HCT116 (cell line): Measurements from ENCODE around the gene OPRPN. TPM values are rescaled to one million over a fixed set of nuclear protein-coding genes. Genes with fewer than 3 reads are reported as not detected.

ENCODE experiments used
- ATAC-seq: fragments of 200-7000 bp; cut with Tn5 transposase; 2 replicates; pipeline ENCODE4 v1.9.1; 2020; ENCODE audit warnings: mild to moderate bottlenecking, moderate library complexity
- BruUV-seq: library from RNA; stranded (reverse); fragments of 400-500 nt; replicated peaks from 2 replicates; lab custom pipeline; 2021; lab: Mats Ljungman, UMichigan
- CTCF ChIA-PET: fragments of 300-600 bp; sonication (Branson Sonifier 250); formaldehyde crosslinking; loops from one replicate; lab custom pipeline; 2021; ENCODE audit warnings: antibody characterized with exemption; lab: Charles Lee
- POLR2A ChIA-PET: fragments of 300-600, 350-600 bp; sonication (Branson Sonifier 250); formaldehyde crosslinking; loops from one replicate; lab custom pipeline; 2021; ENCODE audit warnings: antibody characterized with exemption; lab: Charles Lee
- RAD21 ChIA-PET, 2 experiments: fragments of 300-600 bp; sonication (Branson Sonifier 250); formaldehyde crosslinking; loops; one replicate each; lab custom pipeline; 2023; ENCODE audit warnings: low total read pairs in 2 of 2; ENCODE audit not compliant: uncharacterized antibody in 2 of 2, unreplicated experiment in 2 of 2, low non-redundant PET in 1 of 2; lab: Charles Lee
- DNase-seq: peaks from one replicate; pipeline ENCODE4 v3.0.0-alpha.2; 2010; ENCODE audit warnings: low read depth, low spot score
- H2AFZ ChIP-seq: fragments of 200-600 bp; shearing (Covaris generic), sonication (generic); 2 replicates; pipeline ENCODE4 v1.6.1; 2017; ENCODE audit warnings: low read depth, mixed run types, mixed read lengths, antibody characterized with exemption, low read length; ENCODE audit not compliant: poor library complexity, severe bottlenecking
- H3K27ac ChIP-seq: 2 replicates; pipeline ENCODE4 v1.5.1; 2012; ENCODE audit warnings: low read depth, low read length
- H3K27me3 ChIP-seq: fragments of 200-600 bp; sonication (generic); 2 replicates; pipeline ENCODE4 v1.6.1; 2016; ENCODE audit warnings: mixed run types, low read length, mixed read lengths; ENCODE audit not compliant: insufficient read depth
- H3K36me3 ChIP-seq, 2 experiments: fragments of 200-500 bp in 1 of 2; fragments of 200-600 bp in 1 of 2; sonication (Bioruptor generic) in 1 of 2; sonication (generic) in 1 of 2; 2 replicates each; pipeline versions ENCODE4 v1.5.1 to v1.6.1; 2014 to 2016; ENCODE audit warnings: low read length in 2 of 2, inconsistent platforms in 1 of 2, mixed read lengths in 1 of 2, mixed run types in 1 of 2; ENCODE audit not compliant: insufficient read depth in 2 of 2, control insufficient read depth in 1 of 2
- H3K4me1 ChIP-seq, 2 experiments: fragments of 200-600 bp in 1 of 2; sonication (generic) in 1 of 2; 2 replicates each; pipeline versions ENCODE4 v1.5.1 to v1.6.1; 2012 to 2017; ENCODE audit warnings: low read length in 2 of 2, inconsistent platforms in 1 of 2, mild to moderate bottlenecking in 1 of 2, mixed read lengths in 1 of 2, mixed run types in 1 of 2, moderate library complexity in 1 of 2; ENCODE audit not compliant: insufficient read depth in 2 of 2, control insufficient read depth in 1 of 2
- H3K4me2 ChIP-seq: fragments of 200-600 bp; sonication (generic); 2 replicates; pipeline ENCODE4 v1.6.1; 2017; ENCODE audit warnings: mixed run types, low read length, mixed read lengths
- H3K4me3 ChIP-seq, 2 experiments: fragments of 200-600 bp in 1 of 2; sonication (generic) in 1 of 2; replicated peaks in 1 of 2; 2 replicates each; pipeline ENCODE4 v1.5.1; 2011 to 2016; ENCODE audit warnings: low read length in 2 of 2, control low read depth in 1 of 2, low read depth in 1 of 2, mild to moderate bottlenecking in 1 of 2, mixed read lengths in 1 of 2, mixed run types in 1 of 2
- H3K79me2 ChIP-seq: fragments of 200-600 bp; sonication (generic); 2 replicates; pipeline ENCODE4 v1.6.1; 2017; ENCODE audit warnings: mild to moderate bottlenecking, mixed run types, low read length, moderate library complexity, mixed read lengths; ENCODE audit not compliant: insufficient read depth
- H3K9ac ChIP-seq: fragments of 200-600 bp; sonication (generic); 2 replicates; pipeline ENCODE4 v1.6.1; 2016; ENCODE audit warnings: low read length, mixed read lengths
- H3K9me2 ChIP-seq: fragments of 200-600 bp; sonication (generic), shearing (Covaris generic); 2 replicates; pipeline ENCODE4 v1.6.1; 2017; ENCODE audit warnings: mixed run types, mild to moderate bottlenecking, moderate library complexity; ENCODE audit not compliant: insufficient read depth
- H3K9me3 ChIP-seq, 2 experiments: fragments of 200-500 bp in 1 of 2; fragments of 200-600 bp in 1 of 2; sonication (Bioruptor generic) in 1 of 2; sonication (generic) in 1 of 2; 2 replicates each; pipeline ENCODE4 v1.6.1; 2014 to 2017; ENCODE audit warnings: low read length in 2 of 2, mixed read lengths in 2 of 2, inconsistent platforms in 1 of 2, low read depth in 1 of 2, mild to moderate bottlenecking in 1 of 2, mixed run types in 1 of 2, moderate library complexity in 1 of 2; ENCODE audit not compliant: control insufficient read depth in 1 of 2, insufficient read depth in 1 of 2
- H4K20me1 ChIP-seq: fragments of 200-600 bp; sonication (generic), shearing (Covaris generic); 2 replicates; pipeline ENCODE4 v1.6.1; 2017; ENCODE audit warnings: mixed run types, mild to moderate bottlenecking, moderate library complexity; ENCODE audit not compliant: insufficient read depth
- ATF3 ChIP-seq: IDR thresholded peaks from 2 replicates; pipeline ENCODE4 v1.6.1; 2012
- ELF1 ChIP-seq: IDR thresholded peaks from 2 replicates; pipeline ENCODE4 v1.6.1; 2012; ENCODE audit warnings: low read depth, borderline replicate concordance
- RAD21 ChIP-seq: IDR thresholded peaks from 2 replicates; pipeline ENCODE4 v1.6.1; 2012; ENCODE audit warnings: low read depth, mild to moderate bottlenecking
- REST ChIP-seq: IDR thresholded peaks from 2 replicates; pipeline ENCODE4 v1.6.1; 2012; ENCODE audit warnings: low read depth
- SIN3A ChIP-seq: IDR thresholded peaks from 2 replicates; pipeline ENCODE4 v1.6.1; 2012; ENCODE audit warnings: low read depth
- SP1 ChIP-seq: IDR thresholded peaks from 2 replicates; pipeline ENCODE4 v1.6.1; 2012; ENCODE audit warnings: low read depth
- intact Hi-C: fragments of 100-400 bp; cut with micrococcal nuclease; formaldehyde crosslinking; loops from 2 replicates; pipeline ENCODE4 v1.10.0; 2022
- total RNA-seq: library from RNA; stranded (reverse); gene quantifications from one replicate; pipeline ENCODE4 v1.2.1, GENCODE V29; 2021; ENCODE audit not compliant: unreplicated experiment
- TF ChIP-seq, protein P1 (sequence below): IDR thresholded peaks from 2 replicates; pipeline ENCODE4 v1.6.1; 2011; ENCODE audit warnings: mild to moderate bottlenecking, low read length, moderate library complexity; ENCODE audit not compliant: insufficient replicate concordance; ENCODE audit errors: extremely low read depth
- TF ChIP-seq, protein P2 (sequence below), 3 experiments: fragments of 200-600 bp in 1 of 3; sonication (generic) in 1 of 3; IDR thresholded peaks in 2 of 3; conservative IDR thresholded peaks in 1 of 3; 2 replicates each; pipeline ENCODE4 v1.5.1; 2012 to 2017; ENCODE audit warnings: low read depth in 2 of 3, low read length in 2 of 3, antibody characterized with exemption in 1 of 3, borderline replicate concordance in 1 of 3, control low read depth in 1 of 3, mild to moderate bottlenecking in 1 of 3, mixed read lengths in 1 of 3, mixed run types in 1 of 3, moderate library complexity in 1 of 3; ENCODE audit not compliant: insufficient read depth in 1 of 3

OPRPN gene
- total RNA-seq, 1 experiment from 2014 or later, result not detected

DNA sequence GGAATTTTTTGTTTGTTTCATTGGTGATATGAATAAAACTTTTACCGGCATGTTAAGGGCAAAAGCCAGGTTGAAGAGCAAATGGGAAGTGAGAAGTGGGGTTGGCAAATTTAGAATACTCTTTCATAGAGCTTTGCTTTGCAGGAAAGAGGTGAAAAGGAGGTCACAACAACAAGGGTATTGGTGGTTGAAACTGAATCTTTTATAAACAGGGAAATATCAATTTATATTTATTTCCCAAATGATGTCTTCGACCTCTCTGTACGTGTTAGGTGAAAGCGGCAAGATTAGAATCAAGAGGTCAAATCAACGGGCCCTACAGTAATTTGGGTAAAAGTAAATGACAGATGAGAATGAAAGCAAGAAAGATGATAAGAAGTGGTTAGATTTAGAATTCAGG is 33.7 kb upstream of the OPRPN start:
- ChIA-PET POLR2A (no interaction called here), CTCF (no interaction called here), RAD21 (no interaction called here)
- BruUV-seq, result no TSS peak
- Histone ChIP-seq H3K9ac (no peak overlapping the region), H2AFZ (no peak overlapping the region), H3K9me3 (no peaks in the 10 kb centered on the region), H4K20me1 (no peaks in the 10 kb centered on the region), H3K4me1 (no peaks in the 10 kb centered on the region), H3K4me3 (no peak overlapping the region), H3K9me2 (no peaks in the 10 kb centered on the region), H3K4me2 (no peak overlapping the region), H3K79me2 (no peaks in the 10 kb centered on the region), H3K27me3 (no peaks in the 10 kb centered on the region), H3K27ac (no peak overlapping the region), H3K36me3 (no peaks in the 10 kb centered on the region)
- ATAC-seq, result no peak
- TF ChIP-seq RAD21 (no peak), SP1 (no peak), REST (no peak), ATF3 (no peak), ELF1 (no peak), SIN3A (no peak)
- TF ChIP-seq, protein P1, sequence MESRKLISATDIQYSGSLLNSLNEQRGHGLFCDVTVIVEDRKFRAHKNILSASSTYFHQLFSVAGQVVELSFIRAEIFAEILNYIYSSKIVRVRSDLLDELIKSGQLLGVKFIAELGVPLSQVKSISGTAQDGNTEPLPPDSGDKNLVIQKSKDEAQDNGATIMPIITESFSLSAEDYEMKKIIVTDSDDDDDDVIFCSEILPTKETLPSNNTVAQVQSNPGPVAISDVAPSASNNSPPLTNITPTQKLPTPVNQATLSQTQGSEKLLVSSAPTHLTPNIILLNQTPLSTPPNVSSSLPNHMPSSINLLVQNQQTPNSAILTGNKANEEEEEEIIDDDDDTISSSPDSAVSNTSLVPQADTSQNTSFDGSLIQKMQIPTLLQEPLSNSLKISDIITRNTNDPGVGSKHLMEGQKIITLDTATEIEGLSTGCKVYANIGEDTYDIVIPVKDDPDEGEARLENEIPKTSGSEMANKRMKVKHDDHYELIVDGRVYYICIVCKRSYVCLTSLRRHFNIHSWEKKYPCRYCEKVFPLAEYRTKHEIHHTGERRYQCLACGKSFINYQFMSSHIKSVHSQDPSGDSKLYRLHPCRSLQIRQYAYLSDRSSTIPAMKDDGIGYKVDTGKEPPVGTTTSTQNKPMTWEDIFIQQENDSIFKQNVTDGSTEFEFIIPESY, result no peak
- TF ChIP-seq, protein P2, sequence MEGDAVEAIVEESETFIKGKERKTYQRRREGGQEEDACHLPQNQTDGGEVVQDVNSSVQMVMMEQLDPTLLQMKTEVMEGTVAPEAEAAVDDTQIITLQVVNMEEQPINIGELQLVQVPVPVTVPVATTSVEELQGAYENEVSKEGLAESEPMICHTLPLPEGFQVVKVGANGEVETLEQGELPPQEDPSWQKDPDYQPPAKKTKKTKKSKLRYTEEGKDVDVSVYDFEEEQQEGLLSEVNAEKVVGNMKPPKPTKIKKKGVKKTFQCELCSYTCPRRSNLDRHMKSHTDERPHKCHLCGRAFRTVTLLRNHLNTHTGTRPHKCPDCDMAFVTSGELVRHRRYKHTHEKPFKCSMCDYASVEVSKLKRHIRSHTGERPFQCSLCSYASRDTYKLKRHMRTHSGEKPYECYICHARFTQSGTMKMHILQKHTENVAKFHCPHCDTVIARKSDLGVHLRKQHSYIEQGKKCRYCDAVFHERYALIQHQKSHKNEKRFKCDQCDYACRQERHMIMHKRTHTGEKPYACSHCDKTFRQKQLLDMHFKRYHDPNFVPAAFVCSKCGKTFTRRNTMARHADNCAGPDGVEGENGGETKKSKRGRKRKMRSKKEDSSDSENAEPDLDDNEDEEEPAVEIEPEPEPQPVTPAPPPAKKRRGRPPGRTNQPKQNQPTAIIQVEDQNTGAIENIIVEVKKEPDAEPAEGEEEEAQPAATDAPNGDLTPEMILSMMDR (IDR thresholded peaks at IDR 0.05 in 2 of 3, conservative IDR thresholded peaks at IDR 0.05 in 1 of 3; ENCODE audit: borderline replicate concordance in 1 of 3, insufficient read depth in 1 of 3, low read depth in 2 of 3, low read length in 2 of 3), result no peak
- intact Hi-C loops, result no loop called here
- DNase-seq, result no peak
